Measurements from ENCODE around the gene BSCL2.
"Not testable (repeated sequence)": the region's sequence is repeated elsewhere in the genome, so short reads cannot be mapped to it uniquely, and the experiment has no call there.

BSCL2 gene

DNA sequence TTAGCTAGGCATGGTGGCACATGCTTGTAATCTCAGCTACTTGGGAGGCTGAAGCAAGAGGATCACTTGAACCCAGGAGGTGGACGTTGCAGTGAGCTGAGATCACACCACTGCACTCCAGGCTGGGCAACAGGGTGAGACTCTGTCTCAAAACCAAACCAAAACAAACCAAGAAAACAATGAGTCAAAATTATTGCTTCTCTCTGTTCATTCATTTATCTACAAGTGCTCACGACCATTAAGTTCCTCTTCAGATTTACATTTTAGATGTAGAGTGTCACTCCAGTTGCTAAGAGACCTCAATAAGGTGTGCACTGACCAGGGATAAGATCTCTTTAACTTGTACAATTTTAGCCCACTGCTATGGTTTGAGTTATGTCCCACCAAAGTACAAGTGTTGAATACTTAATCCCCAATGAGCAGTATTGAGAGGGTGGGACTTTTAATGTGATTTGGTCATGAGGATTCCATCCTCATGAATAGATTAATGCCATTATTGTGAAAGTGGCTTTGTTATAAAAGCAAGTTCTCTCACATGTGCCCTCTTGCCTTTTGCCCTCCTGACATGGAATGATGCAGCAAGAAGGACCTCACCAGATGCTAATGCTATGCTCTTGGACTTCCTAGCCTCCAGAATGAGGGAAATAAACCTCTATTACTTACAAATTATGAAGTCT lies 12.2 kb upstream of the BSCL2 start:
- DNase-seq (ENCODE audit: low read depth, low spot score) = no peak

DNA sequence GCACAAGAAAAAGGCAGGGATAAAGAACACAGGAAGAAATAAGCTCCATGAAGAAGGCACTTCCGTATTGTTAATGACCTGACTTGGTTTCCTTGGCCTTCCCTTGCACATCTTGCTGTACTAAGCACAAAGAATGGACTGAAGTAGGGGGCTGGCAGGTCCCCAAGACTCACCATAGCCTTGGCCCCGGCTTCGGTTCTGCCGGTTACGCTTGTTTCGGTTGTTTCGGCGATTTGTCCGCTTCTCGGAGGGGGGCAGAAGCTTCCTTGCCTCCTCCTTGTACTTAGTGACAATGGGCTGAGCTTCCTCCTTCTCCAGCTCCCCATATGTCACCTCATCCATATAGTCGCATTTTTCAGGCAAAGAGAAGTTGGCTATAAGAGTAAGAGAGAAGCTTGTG lies 9.6 kb upstream of the BSCL2 start:
- no peak for DNase-seq (ENCODE audit: low read depth, low spot score)

DNA sequence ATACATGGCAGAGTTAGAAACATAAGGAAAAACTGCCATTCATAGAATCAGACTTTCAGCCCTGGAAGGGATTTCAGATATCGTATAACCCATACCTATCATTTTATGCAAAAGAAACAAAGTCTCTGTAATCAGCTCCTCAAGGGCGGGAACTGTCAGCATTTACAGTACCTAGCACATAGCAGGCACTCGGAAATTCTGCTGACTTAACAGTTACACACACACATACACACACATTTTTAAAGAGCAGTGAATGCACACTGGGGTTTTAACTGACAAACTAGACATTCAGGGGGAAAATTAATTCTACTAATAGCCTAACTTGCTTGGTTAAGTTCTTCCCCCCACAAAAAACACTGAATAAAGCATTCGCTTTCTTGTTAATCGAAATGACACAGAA lies 9.0 kb upstream of the BSCL2 start:
- no peak for DNase-seq (ENCODE audit: low read depth, low spot score)

DNA sequence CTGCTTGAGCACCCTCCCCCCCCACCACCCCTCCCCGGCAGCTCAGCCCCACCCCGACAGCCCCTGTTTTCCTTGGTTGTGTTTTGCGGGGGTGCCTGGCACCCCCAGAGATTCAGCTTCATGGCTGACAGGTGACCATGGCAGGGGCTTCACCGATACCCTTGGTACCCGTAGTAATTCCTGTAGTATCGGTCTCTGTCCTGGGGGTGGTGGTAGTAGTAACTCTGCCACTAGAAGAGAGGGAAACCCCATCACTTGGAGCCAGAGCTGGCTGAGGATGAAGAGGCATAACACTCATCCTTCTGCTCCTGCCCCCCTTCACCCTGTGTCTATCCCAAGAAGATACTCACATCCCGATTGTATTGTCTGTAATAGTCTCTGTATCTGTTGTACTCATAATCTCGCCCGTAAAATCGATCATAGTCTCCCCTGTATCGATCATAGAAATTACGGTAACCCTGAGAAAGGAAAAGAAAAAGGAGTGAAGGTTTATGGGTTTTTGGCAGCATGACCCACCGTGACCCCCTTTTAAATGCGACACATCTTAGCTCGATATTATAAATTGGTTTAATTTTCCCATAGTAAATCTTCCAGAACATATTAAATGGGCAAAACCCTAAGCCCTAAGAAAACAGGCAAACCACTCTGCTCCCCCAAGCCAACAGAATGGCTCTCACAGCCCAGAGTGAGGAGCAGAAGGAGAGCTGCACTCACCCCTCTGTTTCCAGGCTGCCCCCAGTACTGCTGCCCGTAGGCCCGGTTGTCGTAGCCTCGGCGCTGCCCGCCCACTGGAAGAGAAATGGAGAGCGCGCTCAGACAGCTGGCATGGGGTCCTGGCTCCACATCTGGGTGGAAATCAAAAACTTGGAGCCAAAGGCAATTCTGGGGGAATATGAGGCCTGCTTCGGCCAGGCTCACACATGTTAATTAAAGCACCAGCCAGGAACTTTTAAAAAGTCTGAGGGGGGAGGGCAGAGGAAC lies 8.2 kb upstream of the BSCL2 start:
- DNase-seq (ENCODE audit: low read depth, low spot score) = no peak

DNA sequence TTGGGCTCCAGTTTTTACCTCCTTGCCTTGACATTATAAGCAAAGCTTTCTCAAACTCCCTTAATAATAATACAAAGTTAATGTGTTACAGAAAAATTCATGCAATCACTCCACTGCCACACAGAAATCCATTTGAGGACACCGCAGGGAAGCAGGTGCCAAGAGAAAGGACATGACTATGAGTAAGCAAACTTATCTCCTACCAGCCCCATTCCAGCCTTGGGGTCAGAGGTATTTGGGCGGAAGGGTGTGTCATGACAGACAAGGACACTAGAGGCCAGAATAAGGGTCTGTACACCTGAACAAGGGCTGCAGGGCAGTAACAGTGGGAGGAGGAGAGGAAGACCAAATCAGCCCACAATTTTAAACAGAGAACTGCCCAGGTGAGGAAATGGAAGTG lies 6.1 kb upstream of the BSCL2 start:
- DNase-seq (ENCODE audit: low read depth, low spot score) = no peak

DNA sequence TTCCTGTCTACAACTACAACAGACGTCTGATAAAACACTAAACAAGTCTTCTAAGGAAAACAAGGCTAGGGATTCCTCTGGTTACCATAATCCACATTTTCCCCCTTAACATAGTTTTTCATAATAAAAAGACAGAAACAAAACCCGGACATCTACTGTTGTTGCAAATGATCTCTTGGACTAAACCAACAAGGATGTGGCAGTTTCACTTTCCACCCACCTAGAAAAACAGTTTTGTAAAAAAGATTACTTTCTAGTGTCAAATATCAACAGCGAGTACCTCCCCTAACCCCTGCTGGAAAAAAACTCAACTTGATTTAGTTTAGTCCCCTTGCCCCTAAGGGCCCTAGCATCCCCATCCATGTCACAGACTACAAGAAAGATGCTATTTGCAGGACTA lies 5.6 kb upstream of the BSCL2 start:
- no peak for DNase-seq (ENCODE audit: low read depth, low spot score)

DNA sequence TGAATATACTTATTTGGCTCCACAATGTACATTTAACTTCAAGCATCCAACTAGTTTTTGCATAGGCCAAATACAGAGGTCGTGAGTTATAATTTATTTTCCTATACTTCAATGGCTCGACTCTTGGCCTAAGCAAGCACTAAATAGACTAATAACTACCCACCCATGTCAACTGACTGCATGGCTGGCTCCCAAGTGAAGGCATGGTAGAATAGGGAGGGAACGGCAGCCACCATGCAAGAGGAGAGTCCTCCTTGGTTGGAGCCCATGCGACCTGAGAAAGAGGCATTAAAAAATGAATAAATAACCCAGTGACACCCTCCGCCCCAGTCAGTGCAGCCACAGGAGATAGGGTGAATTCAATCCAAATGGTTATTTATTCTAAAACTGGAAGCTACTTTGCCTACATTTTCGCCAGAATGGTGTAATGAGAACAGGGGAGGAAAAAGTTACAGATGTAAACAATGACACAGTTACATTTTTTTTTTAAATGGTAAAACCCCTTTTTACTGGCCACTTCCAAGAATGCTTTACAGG lies 5.1 kb upstream of the BSCL2 start:
- no peak for DNase-seq (ENCODE audit: low read depth, low spot score)

DNA sequence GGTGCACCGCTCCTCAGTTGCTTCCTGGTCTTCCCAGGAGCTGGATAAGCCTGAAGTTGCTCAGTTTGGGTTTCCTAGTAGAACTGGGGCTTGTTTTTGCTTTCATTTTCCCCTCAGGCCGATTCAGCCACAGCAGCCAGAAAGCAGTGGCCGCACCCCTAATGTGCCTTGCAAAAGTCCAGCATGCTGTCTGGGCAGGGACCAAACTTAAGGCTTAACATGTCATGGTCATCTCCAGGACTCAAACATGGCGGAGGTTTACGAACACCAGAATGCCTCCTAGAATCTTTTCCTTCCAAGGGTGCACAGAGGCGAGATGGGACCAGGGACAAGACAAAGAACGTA lies 2.7 kb upstream of the BSCL2 start:
- DNase-seq (ENCODE audit: low read depth, low spot score) = no peak

DNA sequence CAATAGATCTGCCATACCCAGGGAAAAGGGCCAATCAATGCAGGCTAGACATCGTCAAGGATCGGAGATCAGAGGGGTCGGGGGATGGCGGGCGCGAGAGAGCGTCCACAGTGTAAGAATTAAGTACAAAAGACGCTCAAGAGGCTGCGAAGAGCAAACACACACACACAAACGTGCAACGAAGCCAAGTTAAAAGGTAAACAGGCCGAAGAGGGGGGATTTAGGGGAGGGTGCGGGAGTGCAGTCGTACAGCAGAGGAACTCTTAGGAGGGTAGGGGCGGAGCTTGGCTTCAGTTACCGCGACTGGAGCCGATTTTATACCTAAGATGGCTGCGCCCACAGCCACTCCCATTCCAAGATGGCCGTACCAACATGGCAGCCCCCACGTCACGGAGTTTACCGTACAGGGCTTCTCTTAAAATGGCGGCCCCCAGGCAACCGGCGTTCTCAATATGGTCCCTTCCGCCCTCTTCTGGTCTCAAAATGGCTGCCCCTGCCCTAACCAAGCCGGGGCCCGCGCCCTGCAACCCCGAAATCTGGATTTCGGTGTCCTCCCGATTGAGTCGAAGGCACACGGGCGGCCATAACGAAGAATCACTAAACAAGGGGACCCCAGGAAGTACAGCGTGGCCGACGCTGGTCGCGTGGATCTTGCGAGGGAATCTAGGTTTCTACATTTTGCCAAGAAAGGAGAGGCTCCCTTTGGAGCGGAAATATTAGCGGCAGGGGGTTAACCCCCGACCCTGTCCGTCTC lies 2.2 kb upstream of the BSCL2 start:
- peak; percentile 99 for DNase-seq (ENCODE audit: low read depth, low spot score)

DNA sequence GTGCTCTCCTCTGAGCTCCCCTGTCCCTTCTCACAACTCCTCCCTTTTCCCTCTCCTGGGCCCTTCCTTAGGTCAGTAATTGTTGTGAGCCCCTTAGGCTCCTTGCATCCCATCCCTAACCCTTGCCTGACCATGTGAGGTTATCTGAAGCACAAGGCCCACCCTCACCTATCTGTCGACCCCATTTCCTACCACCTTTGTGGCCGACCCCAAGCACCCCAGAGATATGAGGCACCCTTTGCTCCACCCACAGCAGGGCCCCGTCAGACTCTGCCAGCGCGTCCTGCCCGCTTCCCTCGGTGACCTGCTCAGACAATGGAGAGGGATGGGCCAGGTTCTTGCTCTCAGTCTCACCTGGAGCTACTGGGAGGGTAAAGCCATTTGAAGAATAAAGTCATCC lies 1.6 kb upstream of the BSCL2 start:
- DNase-seq (ENCODE audit: low read depth, low spot score) = no peak

DNA sequence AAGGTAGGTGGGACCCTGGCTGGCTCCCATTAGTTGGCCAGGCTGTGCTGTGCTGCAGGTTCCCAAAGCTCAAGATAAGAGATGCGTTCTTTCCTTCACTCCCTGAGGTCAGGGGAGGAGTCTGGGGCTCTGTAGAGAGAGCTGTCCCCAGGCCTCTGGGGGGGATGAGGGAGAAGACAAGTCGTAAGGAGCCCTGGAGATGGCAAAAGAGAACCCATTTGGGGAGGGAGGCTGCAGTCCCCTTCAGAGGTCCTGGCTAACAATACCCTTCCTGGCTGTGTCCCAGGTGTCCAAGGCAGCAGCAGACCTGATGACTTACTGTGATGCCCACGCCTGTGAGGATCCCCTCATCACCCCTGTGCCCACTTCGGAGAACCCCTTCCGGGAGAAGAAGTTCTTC lies 1.2 kb upstream of the BSCL2 start:
- no peak for DNase-seq (ENCODE audit: low read depth, low spot score)

DNA sequence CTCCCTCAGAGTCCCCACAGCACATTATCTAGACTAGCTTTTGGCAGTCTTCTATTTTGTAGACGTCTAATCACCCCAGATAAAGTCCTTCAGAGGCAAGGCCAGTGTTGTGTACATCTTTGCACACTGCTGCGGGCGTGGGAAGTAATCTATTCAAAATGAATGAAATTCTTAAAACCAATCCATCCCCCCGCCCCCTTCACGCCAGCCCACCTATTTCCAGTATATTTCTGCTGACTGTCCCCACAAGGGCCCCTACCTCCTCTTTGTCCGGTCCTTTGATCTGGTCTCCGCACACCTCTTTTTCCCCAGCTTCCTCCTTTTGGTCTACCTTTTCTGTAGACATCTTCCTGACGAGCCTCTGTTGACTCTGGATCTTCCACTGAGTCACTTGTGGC lies 375 bp downstream of the BSCL2 start:
- DNase-seq (ENCODE audit: low read depth, low spot score) = no peak

DNA sequence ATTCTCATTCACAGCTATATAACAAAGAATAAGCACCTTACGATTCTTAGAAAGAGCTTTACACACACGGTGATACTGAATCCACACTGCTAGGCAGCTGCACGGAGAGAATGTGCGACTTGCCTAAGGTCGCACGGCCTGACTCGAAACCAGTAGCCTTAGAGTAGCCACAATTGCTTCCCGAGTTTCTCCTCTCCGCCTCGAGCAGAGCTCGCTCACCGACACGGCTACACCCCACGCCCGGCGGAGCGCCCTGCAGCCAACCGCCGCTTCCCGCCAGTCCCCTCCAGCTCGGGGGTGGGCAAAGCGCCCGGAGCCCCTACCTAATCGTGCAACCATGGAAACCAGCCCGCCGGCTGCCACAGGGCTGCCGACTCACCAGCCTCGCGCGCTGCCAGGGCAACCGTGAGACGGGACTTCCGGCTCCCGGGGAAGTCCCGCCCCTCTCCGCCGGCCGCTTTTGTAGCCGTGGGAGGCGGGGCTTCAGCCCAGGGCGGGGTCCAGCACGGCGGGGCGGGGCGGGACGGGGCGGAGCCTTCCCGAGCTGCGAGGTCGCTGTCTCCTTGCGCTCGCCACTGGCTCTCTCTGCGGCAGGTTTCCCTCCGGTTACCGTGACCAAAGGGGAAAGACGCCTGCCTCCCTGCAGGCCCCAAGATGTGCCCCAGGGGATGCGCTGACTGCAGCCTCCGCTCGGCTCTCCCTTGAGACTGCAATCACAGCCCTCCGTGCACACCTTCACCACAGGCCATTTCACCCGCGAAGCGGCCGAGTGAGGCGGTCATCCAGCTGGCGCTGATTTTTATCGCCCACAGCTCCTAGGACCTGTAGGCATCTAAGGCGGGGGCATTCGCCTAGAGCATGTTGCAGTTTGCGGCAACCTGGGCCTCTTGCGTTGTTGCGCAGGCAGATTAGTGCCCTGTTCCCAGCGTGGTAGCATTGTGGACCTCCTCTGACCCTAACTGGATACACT lies 1.1 kb downstream of the BSCL2 start:
- peak; percentile 99 for DNase-seq (ENCODE audit: low read depth, low spot score)

DNA sequence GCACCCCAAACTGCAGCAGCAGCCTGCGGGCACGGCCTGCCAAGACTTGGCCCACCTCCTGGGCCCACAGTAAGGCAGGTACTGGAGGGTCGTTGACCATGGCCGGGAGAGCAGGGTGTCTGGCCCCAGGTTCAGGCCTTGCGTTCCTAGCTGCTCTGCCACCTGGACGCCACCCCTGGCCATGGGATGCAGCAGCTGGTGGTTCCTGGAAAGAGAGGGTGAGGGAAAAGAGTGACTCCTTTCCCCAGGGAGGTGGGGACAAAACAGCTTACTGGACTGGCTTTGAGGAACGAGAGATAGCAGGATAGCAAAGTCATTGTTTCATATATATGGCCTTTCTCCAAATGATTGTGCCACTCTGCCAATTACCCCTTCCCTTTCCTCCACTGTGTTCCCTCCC lies 1.8 kb downstream of the BSCL2 start:
- peak; percentile 32 for DNase-seq (ENCODE audit: low read depth, low spot score)

DNA sequence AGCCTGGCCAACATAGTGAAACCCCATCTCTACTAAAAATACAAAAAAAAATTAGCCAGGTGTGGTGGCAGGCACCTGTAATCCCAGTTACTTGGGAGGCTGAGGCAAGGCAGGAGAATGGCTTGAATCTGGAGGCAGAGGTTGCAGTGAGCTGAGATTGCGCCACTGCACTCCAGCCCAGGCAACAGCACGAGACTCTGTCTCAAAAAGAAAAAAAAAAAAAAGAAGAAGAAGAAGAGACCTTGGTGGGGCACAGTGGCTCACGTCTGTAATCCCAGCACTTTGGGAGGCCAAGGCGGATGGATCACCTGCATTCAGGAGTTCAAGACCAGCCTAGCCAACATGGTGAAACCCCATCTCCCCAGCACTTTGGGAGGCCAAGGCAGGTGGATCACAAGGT lies 3.3 kb downstream of the BSCL2 start:
- not testable (repeated sequence) for DNase-seq (ENCODE audit: low read depth, low spot score)

DNA sequence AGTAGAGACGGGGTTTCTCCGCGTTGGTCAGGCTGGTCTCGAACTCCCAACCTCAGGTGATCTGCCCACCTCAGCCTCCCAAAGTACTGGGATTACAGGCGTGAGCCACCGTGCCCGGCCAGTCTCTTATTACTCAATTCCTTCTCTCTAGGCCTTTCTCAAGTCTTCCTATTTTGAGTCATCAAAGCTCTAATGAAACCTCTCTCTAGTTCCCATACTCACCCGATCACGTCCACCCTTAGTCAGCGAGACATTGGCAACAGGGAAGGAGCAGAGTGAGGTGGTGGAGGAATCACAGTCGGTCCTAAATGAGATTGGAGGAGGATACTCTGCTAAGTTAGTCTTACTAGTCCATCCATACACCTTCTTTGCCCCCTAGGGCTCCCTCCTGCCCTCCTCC lies 5.0 kb downstream of the BSCL2 start:
- DNase-seq (ENCODE audit: low read depth, low spot score) = no peak

DNA sequence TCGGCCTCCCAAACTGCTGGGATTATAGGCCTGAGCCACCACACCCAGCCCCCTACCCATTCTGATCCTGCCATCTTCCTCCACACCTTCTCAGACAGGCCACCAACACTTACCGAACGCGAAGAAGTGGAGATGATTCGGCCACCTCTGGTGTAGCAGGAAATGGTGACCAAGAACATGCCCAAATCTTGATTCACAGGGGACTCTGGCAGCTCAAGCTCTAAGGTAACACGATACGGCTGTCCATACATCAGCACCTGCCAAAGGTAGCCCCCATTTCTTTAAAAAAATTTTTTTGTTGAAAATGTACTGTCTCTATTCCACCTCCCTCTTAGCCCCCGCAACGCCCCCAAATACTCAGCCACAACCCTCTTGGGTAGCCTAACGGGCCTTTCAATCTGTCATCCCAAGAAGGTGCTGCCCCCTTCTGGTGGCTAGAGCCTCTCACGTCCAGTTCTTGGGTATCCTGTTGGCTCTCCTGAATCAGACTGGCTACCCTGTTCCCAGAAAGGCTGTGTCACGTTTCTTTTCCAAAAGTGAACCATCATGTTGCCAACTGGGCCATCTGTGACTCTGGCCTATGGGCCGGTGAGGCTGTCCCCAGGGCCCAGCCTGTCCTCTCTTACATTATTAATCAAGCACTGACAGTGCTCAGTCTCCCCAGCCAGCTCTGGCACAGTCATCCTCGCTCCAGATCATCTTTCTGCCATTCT lies 12.6 kb downstream of the BSCL2 start:
- peak; percentile 84 for DNase-seq (ENCODE audit: low read depth, low spot score)

DNA sequence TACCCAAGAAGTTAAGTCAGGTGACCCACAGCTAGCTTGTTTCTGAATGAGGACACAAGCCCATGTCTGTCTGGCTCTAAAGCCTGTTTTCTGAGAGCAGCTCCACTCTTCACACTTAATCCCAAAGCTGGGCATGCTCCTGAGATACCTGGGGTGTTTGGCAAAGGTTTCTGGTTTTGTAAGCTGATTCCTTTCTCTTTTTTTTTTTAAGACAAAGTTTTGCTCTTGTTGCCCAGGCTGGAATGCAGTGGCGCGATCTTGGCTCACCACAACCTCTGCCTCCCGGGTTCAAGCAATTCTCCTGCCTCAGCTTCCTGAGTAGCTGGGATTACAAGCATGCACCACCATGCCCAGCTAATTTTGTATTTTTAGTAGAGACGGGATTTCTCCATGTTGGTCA lies 13.6 kb downstream of the BSCL2 start:
- not testable (repeated sequence) for DNase-seq (ENCODE audit: low read depth, low spot score)

DNA sequence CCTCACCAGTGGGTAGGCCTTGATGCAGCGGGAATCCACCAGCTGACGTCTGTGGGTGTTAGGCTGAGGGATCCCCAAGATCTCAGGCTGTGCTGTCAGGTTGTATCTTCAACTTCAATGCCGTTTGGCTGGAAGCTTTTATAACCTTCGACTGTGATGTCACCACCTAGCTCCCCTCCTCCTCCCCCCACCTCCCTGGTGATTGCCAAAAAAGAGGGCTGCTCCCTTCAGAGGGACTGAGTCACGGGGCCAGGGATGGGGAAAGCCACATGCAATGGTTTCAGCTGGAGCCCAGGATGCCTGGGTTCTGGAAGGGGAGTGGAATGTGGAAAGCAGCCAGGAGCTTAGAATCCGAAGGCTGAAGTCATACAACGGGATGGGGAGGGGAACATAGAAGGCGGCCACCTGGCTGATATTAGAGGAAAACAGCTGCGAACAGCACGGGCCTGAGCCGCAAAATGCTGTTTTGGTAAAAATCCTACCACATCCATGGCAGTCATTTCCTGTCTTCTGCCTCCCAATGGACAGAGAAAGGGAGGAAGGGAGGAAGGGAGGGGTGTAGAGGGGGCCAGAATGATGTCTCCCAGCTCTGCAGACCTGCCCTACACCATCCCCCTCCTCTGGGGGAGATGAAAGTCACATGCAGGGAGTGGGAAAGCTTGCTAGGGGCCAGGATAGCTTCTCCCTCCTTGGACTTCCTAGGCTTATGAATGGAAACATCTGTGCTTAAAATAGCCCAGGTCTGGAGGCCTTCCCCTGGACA lies 17.6 kb downstream of the BSCL2 start, which contains the start of gene LRRN4CL:
Gene LRRN4CL (minus strand): TSS at position 110 of the 763 bp plus-strand sequence. CDS start 1,022 bp downstream, outside the sequence.
- DNase-seq (ENCODE audit: low read depth, low spot score) = peak; percentile 86
